ENCODE measurements around the gene PSKH1. TPM values are rescaled to one million over a fixed set of nuclear protein-coding genes. Genes with fewer than 3 reads are reported as not detected.
A peak's percentile ranks its signal among the peaks of the same experiment; 100 is the strongest.

Gene PSKH1
- total RNA-seq, 4 donors from 2014 or later, result 16.4 to 26.9 (median 24.5) TPM

GRCh38 chr16:67888331-67888730 lies 4.7 kb upstream of the PSKH1 start:
- H3K9me3 ChIP-seq, result no peaks in the 10 kb centered on the region
- H3K36me3 ChIP-seq, result peaks cover 25% of the 10 kb centered on the region
- 100% methylated on average over 3 of the region's 3 CpGs for WGBS
- no peak overlapping the region for H3K27ac ChIP-seq
- peaks cover 23% of the 10 kb centered on the region for H3K4me1 ChIP-seq
- H3K4me3 ChIP-seq, result no peak overlapping the region
- DNase-seq (ENCODE audit: low spot score in 2 of 2), result no peak
- TF ChIP-seq EP300 (IDR thresholded peaks at IDR 0.05) (no peak), POLR2AphosphoS5 (IDR thresholded peaks at IDR 0.05) (no peak), POLR2A (IDR thresholded peaks at IDR 0.05) (no peak), CTCF (IDR thresholded peaks at IDR 0.05) (no peak)
- H3K27me3 ChIP-seq, result no peaks in the 10 kb centered on the region

GRCh38 chr16:67892375-67892774 lies 679 bp upstream of the PSKH1 start:
- Histone ChIP-seq H3K36me3 (no peaks in the 10 kb centered on the region), H3K4me1 (peaks cover 32% of the 10 kb centered on the region), H3K27me3 (no peaks in the 10 kb centered on the region), H3K9me3 (no peaks in the 10 kb centered on the region), H3K27ac (no peak overlapping the region), H3K4me3 (peak overlapping the region; percentile 77)
- WGBS, result 59% methylated on average over 5 of the region's 5 CpGs
- DNase-seq (ENCODE audit: low spot score in 2 of 2), result no peak
- TF ChIP-seq POLR2A (IDR thresholded peaks at IDR 0.05) (no peak), POLR2AphosphoS5 (IDR thresholded peaks at IDR 0.05) (no peak), EP300 (IDR thresholded peaks at IDR 0.05) (no peak), CTCF (IDR thresholded peaks at IDR 0.05) (no peak)

DNA sequence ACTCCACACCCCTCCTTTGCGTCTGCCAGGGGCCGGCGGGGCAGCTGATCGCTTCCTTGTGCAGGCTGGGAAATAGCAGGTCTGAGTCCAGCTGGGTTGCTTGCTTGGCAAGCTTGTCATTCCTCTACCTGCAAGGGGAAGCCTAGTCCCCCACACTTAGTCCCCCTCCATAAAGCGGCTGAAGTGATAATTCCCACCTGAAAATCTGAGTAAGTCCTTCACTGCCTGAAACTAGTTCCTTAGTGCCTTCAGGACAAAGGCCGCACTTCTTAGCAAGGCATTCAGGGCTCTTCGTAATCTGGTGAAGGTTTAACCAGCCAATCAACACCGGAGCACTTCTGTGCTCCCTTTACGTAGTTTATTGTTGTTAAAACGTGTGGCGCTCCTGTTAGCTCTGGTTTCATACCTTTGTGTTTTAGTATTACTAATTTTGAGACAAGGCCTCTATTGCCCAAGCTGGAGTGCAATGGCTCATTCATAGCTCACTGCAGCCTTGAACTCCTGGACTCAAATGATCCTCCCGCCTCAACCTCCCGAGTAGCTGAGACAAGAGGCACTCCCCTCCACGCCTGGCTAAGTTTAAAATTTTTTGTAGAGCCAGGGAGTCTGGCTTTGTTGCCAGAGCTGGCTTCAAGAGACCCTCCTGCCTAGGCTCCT lies 817 bp downstream of the PSKH1 start:
- TF ChIP-seq POLR2A (IDR thresholded peaks at IDR 0.05) (no peak), EP300 (IDR thresholded peaks at IDR 0.05) (no peak), CTCF (IDR thresholded peaks at IDR 0.05) (no peak), POLR2AphosphoS5 (IDR thresholded peaks at IDR 0.05) (no peak)
- H3K36me3 ChIP-seq, result no peaks in the 10 kb centered on the region
- peak overlapping the region; percentile 93 for H3K27ac ChIP-seq
- no peak for DNase-seq (ENCODE audit: low spot score in 2 of 2)
- 18% methylated on average over 14 of the region's 14 CpGs for WGBS
- H3K9me3 ChIP-seq, result no peaks in the 10 kb centered on the region
- H3K27me3 ChIP-seq, result no peaks in the 10 kb centered on the region
- peaks cover 43% of the 10 kb centered on the region for H3K4me1 ChIP-seq
- H3K4me3 ChIP-seq, result peak overlapping the region; percentile 77

DNA sequence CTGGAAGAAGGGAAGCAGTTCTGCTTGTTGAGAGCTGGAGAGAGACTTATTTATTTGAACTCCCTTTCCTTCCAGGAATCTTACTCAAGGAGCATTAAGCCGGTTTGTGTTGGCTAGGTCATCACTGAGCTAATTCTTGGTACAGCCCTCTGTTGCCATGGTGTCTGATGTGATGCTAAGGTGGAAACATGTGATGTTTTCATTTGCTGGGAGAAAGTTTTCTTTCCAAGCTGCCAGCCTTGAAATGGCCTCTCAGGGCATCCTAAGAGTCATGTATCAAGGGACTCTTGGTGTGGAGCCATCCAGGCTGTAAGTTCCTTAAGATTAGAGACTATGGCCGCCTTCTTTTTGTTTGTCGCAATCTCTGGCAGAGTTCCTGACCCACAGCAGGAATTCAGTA lies 4.2 kb downstream of the PSKH1 start:
- no peak for DNase-seq (ENCODE audit: low spot score in 2 of 2)
- Histone ChIP-seq H3K4me3 (no peak overlapping the region), H3K27ac (no peak overlapping the region), H3K36me3 (peaks cover 9% of the 10 kb centered on the region), H3K9me3 (no peaks in the 10 kb centered on the region), H3K27me3 (no peaks in the 10 kb centered on the region), H3K4me1 (peaks cover 42% of the 10 kb centered on the region)
- 49% methylated on average over 3 of the region's 3 CpGs for WGBS
- TF ChIP-seq POLR2AphosphoS5 (IDR thresholded peaks at IDR 0.05) (no peak), EP300 (IDR thresholded peaks at IDR 0.05) (no peak), POLR2A (IDR thresholded peaks at IDR 0.05) (no peak), CTCF (IDR thresholded peaks at IDR 0.05) (no peak)

GRCh38 chr16:67901734-67902133 lies 8.7 kb downstream of the PSKH1 start:
- Histone ChIP-seq H3K9me3 (no peaks in the 10 kb centered on the region), H3K27ac (no peak overlapping the region), H3K4me3 (no peak overlapping the region), H3K36me3 (peaks cover 22% of the 10 kb centered on the region), H3K27me3 (no peaks in the 10 kb centered on the region), H3K4me1 (peaks cover 13% of the 10 kb centered on the region)
- DNase-seq (ENCODE audit: low spot score in 2 of 2), result no peak
- TF ChIP-seq EP300 (IDR thresholded peaks at IDR 0.05) (no peak), CTCF (IDR thresholded peaks at IDR 0.05) (no peak), POLR2A (IDR thresholded peaks at IDR 0.05) (no peak), POLR2AphosphoS5 (IDR thresholded peaks at IDR 0.05) (no peak)
- 100% methylated on average over 5 of the region's 5 CpGs for WGBS

All from suprapubic skin (tissue), 4 donors.